H1 (cell line): ENCODE results near the gene SERPINA12. TPM values are rescaled to one million over a fixed set of nuclear protein-coding genes. Genes with fewer than 3 reads are reported as not detected.
A peak's percentile ranks its signal among the peaks of the same experiment; 100 is the strongest.

Experiments used
- CTCF ChIA-PET: fragments of 300-600 bp; sonication (Branson Sonifier 250); formaldehyde crosslinking; loops from one replicate; lab custom pipeline; 2021; ENCODE audit not compliant: partially characterized antibody; lab: Charles Lee
- POLR2A ChIA-PET: fragments of 300-600 bp; sonication (Branson Sonifier 250); formaldehyde crosslinking; loops from one replicate; lab custom pipeline; 2021; ENCODE audit warnings: inconsistent platforms; ENCODE audit not compliant: partially characterized antibody; lab: Charles Lee
- DNase-seq, 2 experiments: peaks; one replicate each; pipeline versions ENCODE4 v3.0.0 to v3.0.0-alpha.2; 2010 to 2022; ENCODE audit warnings: low spot score in 2 of 2, low read depth in 1 of 2, mixed read lengths in 1 of 2
- FAIRE-seq: peaks from 2 replicates; lab custom pipeline; 2011; peaks lifted over from hg19 to GRCh38; lab: Jason Lieb, UNC
- H2AFZ ChIP-seq: 2 replicates; pipeline ENCODE4 v1.8.1; 2012; ENCODE audit warnings: low read length, inconsistent platforms
- H2AK5ac ChIP-seq: 2 replicates; pipeline ENCODE4 v1.6.1; 2013; ENCODE audit warnings: low read depth, low read length
- H2BK120ac ChIP-seq: replicated peaks from 2 replicates; pipeline ENCODE3; 2013; ENCODE audit warnings: low read depth, low read length, inconsistent platforms
- H2BK12ac ChIP-seq: 2 replicates; pipeline ENCODE4 v1.6.1; 2013; ENCODE audit warnings: low read depth, low read length
- H2BK15ac ChIP-seq: 2 replicates; pipeline ENCODE4 v1.6.1; 2013; ENCODE audit warnings: low read length
- H2BK20ac ChIP-seq: 2 replicates; pipeline ENCODE4 v1.6.1; 2013; ENCODE audit warnings: low read length
- H2BK5ac ChIP-seq: 2 replicates; pipeline ENCODE4 v1.6.1; 2013; ENCODE audit warnings: low read depth, low read length
- H3K14ac ChIP-seq: 2 replicates; pipeline ENCODE4 v1.6.1; 2013; ENCODE audit warnings: inconsistent platforms; ENCODE audit not compliant: insufficient read length
- H3K18ac ChIP-seq: 2 replicates; pipeline ENCODE4 v1.6.1; 2013; ENCODE audit warnings: low read length; ENCODE audit errors: extremely low read depth
- H3K23ac ChIP-seq: 2 replicates; pipeline ENCODE4 v1.6.1; 2013; ENCODE audit warnings: inconsistent platforms; ENCODE audit not compliant: insufficient read length
- H3K23me2 ChIP-seq: 2 replicates; pipeline ENCODE4 v1.6.1; 2013; ENCODE audit warnings: low read depth, low read length
- H3K27ac ChIP-seq: 2 replicates; pipeline ENCODE4 v1.6.1; 2011; ENCODE audit warnings: low read depth, low read length, inconsistent platforms
- H3K27me3 ChIP-seq, 4 experiments: replicated peaks in 1 of 4; 1 replicate in 1 of 4; 2 replicates in 3 of 4; pipeline versions ENCODE4 v1.6.1 to v1.8.1; 2011 to 2013; ENCODE audit warnings: low read length in 3 of 4, mild to moderate bottlenecking in 3 of 4, inconsistent platforms in 2 of 4, mixed read lengths in 2 of 4, moderate library complexity in 1 of 4; ENCODE audit not compliant: control insufficient read depth in 3 of 4, insufficient read depth in 3 of 4; ENCODE audit errors: extremely low read depth in 1 of 4
- H3K36me3 ChIP-seq, 4 experiments: 2 replicates each; pipeline versions ENCODE4 v1.6.1 to v1.8.1; 2011 to 2013; ENCODE audit warnings: mild to moderate bottlenecking in 4 of 4, low read length in 3 of 4, moderate library complexity in 2 of 4, control low read depth in 1 of 4, inconsistent platforms in 1 of 4; ENCODE audit not compliant: insufficient read depth in 4 of 4, control insufficient read depth in 2 of 4
- H3K4ac ChIP-seq: replicated peaks from 2 replicates; pipeline ENCODE3; 2013; ENCODE audit warnings: low read length, low read depth, mixed read lengths, inconsistent platforms; ENCODE audit not compliant: insufficient read length
- H3K4me1 ChIP-seq, 4 experiments: replicated peaks in 1 of 4; 1 replicate in 1 of 4; 2 replicates in 3 of 4; pipeline versions ENCODE4 v1.6.1 to v1.8.1; 2011 to 2013; ENCODE audit warnings: low read length in 3 of 4, inconsistent platforms in 2 of 4, mixed read lengths in 1 of 4; ENCODE audit not compliant: insufficient read depth in 4 of 4, control insufficient read depth in 3 of 4
- H3K4me2 ChIP-seq, 2 experiments: 2 replicates each; pipeline versions ENCODE4 v1.6.1 to v1.8.1; 2011 to 2013; ENCODE audit warnings: low read depth in 2 of 2, low read length in 2 of 2, control low read depth in 1 of 2, inconsistent platforms in 1 of 2, mild to moderate bottlenecking in 1 of 2; ENCODE audit not compliant: insufficient read depth in 1 of 2
- H3K4me3 ChIP-seq, 4 experiments: fragments of 200-600, 300-600 bp in 1 of 4; sonication (generic), shearing (Covaris generic), sonication (Bioruptor Twin) in 1 of 4; 2 replicates each; pipeline versions ENCODE4 v1.5.1 to v1.8.1; 2011 to 2016; ENCODE audit warnings: low read length in 4 of 4, low read depth in 3 of 4, control low read depth in 2 of 4, inconsistent platforms in 2 of 4, mild to moderate bottlenecking in 2 of 4, mixed read lengths in 1 of 4, moderate library complexity in 1 of 4; ENCODE audit not compliant: insufficient read depth in 2 of 4; ENCODE audit errors: extremely low read depth in 1 of 4
- H3K56ac ChIP-seq: replicated peaks from 2 replicates; pipeline ENCODE3; 2013; ENCODE audit warnings: low read depth, mild to moderate bottlenecking, mixed read lengths, low read length, inconsistent platforms; ENCODE audit not compliant: insufficient read length
- H3K79me1 ChIP-seq: 2 replicates; pipeline ENCODE4 v1.6.1; 2013; ENCODE audit warnings: low read depth, low read length, control low read depth
- H3K79me2 ChIP-seq, 2 experiments: 2 replicates each; pipeline versions ENCODE4 v1.6.1 to v1.8.1; 2012 to 2013; ENCODE audit warnings: low read length in 2 of 2, mild to moderate bottlenecking in 2 of 2, inconsistent platforms in 1 of 2; ENCODE audit not compliant: insufficient read depth in 2 of 2, control insufficient read depth in 1 of 2
- H3K9ac ChIP-seq, 4 experiments: replicated peaks in 1 of 4; 1 replicate in 1 of 4; 2 replicates in 3 of 4; pipeline versions ENCODE4 v1.6.1 to v1.8.1; 2011 to 2013; ENCODE audit warnings: low read depth in 3 of 4, low read length in 3 of 4, control low read depth in 2 of 4, mild to moderate bottlenecking in 2 of 4, moderate library complexity in 2 of 4, inconsistent platforms in 1 of 4; ENCODE audit errors: extremely low read depth in 1 of 4
- H3K9me3 ChIP-seq, 2 experiments: 2 replicates each; pipeline versions ENCODE4 v1.6.1 to v1.8.1; 2012 to 2013; ENCODE audit warnings: mild to moderate bottlenecking in 2 of 2, moderate library complexity in 2 of 2, control low read depth in 1 of 2, inconsistent platforms in 1 of 2, low read depth in 1 of 2, low read length in 1 of 2, mixed read lengths in 1 of 2; ENCODE audit not compliant: insufficient read depth in 2 of 2
- H4K20me1 ChIP-seq, 2 experiments: replicated peaks in 1 of 2; 2 replicates each; pipeline versions ENCODE3 to v1.8.1; 2011 to 2013; ENCODE audit warnings: inconsistent platforms in 2 of 2, low read length in 2 of 2, mild to moderate bottlenecking in 1 of 2; ENCODE audit not compliant: insufficient read depth in 2 of 2, control insufficient read depth in 1 of 2
- H4K5ac ChIP-seq: 2 replicates; pipeline ENCODE4 v1.6.1; 2013; ENCODE audit warnings: low read length, low read depth, mixed read lengths, inconsistent platforms; ENCODE audit not compliant: insufficient read length
- H4K8ac ChIP-seq: 2 replicates; pipeline ENCODE4 v1.8.0; 2013; ENCODE audit warnings: mild to moderate bottlenecking, moderate library complexity, low read length, inconsistent platforms; ENCODE audit not compliant: insufficient read depth; ENCODE audit errors: extremely low read depth
- H4K91ac ChIP-seq: replicated peaks from 2 replicates; pipeline ENCODE3; 2013; ENCODE audit warnings: low read length, mixed read lengths, inconsistent platforms; ENCODE audit not compliant: insufficient read length
- BRCA1 ChIP-seq: IDR thresholded peaks from 2 replicates; pipeline ENCODE4 v1.6.1; 2012; ENCODE audit warnings: low read depth, low read length, improper control_type of control experiment
- CBX8 ChIP-seq: fragments of 300-800, 300-1000 bp; sonication (generic); IDR thresholded peaks from 2 replicates; pipeline ENCODE4 v1.7.1; 2016; ENCODE audit warnings: low read depth, low read length, borderline replicate concordance
- CTBP2 ChIP-seq: IDR thresholded peaks from 2 replicates; pipeline ENCODE4 v1.7.0; 2011; ENCODE audit warnings: borderline replicate concordance, mild to moderate bottlenecking, moderate library complexity, mixed read lengths, low read length; ENCODE audit not compliant: insufficient read depth, insufficient read length
- EP300 ChIP-seq, 2 experiments: IDR thresholded peaks; 1 replicate in 1 of 2; 2 replicates in 1 of 2; pipeline ENCODE4 v1.6.1; 2011 to 2012; ENCODE audit warnings: low read depth in 2 of 2, low read length in 2 of 2, mild to moderate bottlenecking in 2 of 2, borderline replicate concordance in 1 of 2, inconsistent platforms in 1 of 2, moderate library complexity in 1 of 2
- FOSL1 ChIP-seq: IDR thresholded peaks from 2 replicates; pipeline ENCODE4 v1.6.1; 2011; ENCODE audit warnings: mild to moderate bottlenecking, low read depth, low read length, moderate library complexity; ENCODE audit not compliant: insufficient read depth
- HDAC6 ChIP-seq: IDR thresholded peaks from one replicate; pipeline ENCODE4 v1.7.1; 2012; ENCODE audit warnings: low read depth, mild to moderate bottlenecking, inconsistent platforms, low read length, moderate library complexity
- KDM1A ChIP-seq: fragments of 200-600, 300-600 bp; sonication (generic); IDR thresholded peaks from 2 replicates; pipeline ENCODE4 v1.7.1; 2016; ENCODE audit warnings: mild to moderate bottlenecking, low read length, borderline replicate concordance
- KDM5A ChIP-seq: fragments of 200-600 bp; IDR thresholded peaks from 2 replicates; pipeline ENCODE4 v1.7.1; 2012; ENCODE audit warnings: mild to moderate bottlenecking, low read length, inconsistent platforms, mixed read lengths
- NRF1 ChIP-seq: IDR thresholded peaks from 2 replicates; pipeline ENCODE4 v1.6.1; 2011; ENCODE audit warnings: mild to moderate bottlenecking, low read depth, low read length, improper control_type of control experiment
- POLR2AphosphoS5 ChIP-seq: IDR thresholded peaks from 2 replicates; pipeline ENCODE4 v1.6.1; 2011; ENCODE audit warnings: low read depth, low read length
- SIX5 ChIP-seq: IDR thresholded peaks from 2 replicates; pipeline ENCODE4 v1.6.1; 2011; ENCODE audit warnings: mild to moderate bottlenecking, low read depth, low read length
- SP2 ChIP-seq: IDR thresholded peaks from 2 replicates; pipeline ENCODE4 v1.6.1; 2012; ENCODE audit warnings: mild to moderate bottlenecking, low read length, inconsistent platforms
- SUZ12 ChIP-seq: fragments of 200-600 bp; sonication (generic); IDR thresholded peaks from 2 replicates; pipeline ENCODE4 v1.6.1; 2012; ENCODE audit warnings: mild to moderate bottlenecking, inconsistent platforms, low read length, moderate library complexity, mixed read lengths
- WGBS, 2 experiments: shearing (Covaris generic) in 1 of 2; methylation state at CpG; one replicate each; pipeline versions ENCODE4 v1.1.6 to v1.1.7; 2013 to 2015; ENCODE audit warnings: low lambda C conversion rate in 2 of 2, mixed read lengths in 2 of 2, inconsistent platforms in 1 of 2, low coverage in 1 of 2, missing lambda C conversion rate in 1 of 2; ENCODE audit not compliant: insufficient replicate concordance in 2 of 2, insufficient coverage in 1 of 2, insufficient read length in 1 of 2; ENCODE audit errors: extremely low coverage in 1 of 2, missing lambda C conversion rate in 1 of 2; 5-methylcytosine and 5-hydroxymethylcytosine counted together
- polyA plus RNA-seq, 7 experiments: library from polyadenylated mRNA; depleted of rRNA in 3 of 7; stranded (reverse) in 5 of 7; unstranded in 2 of 7; fragments of >200 nt in 5 of 7; fragments of 200-250 nt in 2 of 7; gene quantifications; 1 replicate in 5 of 7; 2 replicates in 1 of 7; 4 replicates in 1 of 7; pipeline versions ENCODE4 v1.2.1 to v1.2.3, GENCODE V29; 2011 to 2013; ENCODE audit warnings: missing spikeins in 2 of 7, mixed read lengths in 2 of 7
- total RNA-seq: library from RNA; stranded (reverse); fragmentation: NEBNext Ultra II Directional; extraction: Animal tissue kit (Norgen Biotek cat#: 25700); gene quantifications from 2 replicates; pipeline ENCODE4 v1.2.1, GENCODE V29; 2021

The SERPINA12 gene
- total and polyA plus RNA-seq, 2 of the 8 experiments (the other 6 are each of a cell fraction or from before 2014, with no cell fraction given): not detected

- 93% methylated on average over 16 of the region's 16 CpGs; no CpG with 5 or more reads in 1 of the 2 experiments for WGBS, 2 experiments
- H2BK120ac ChIP-seq: no peak overlapping the region
- peak overlapping the region; percentile 48; the same call in 1 of the 2 replicates for H2BK20ac ChIP-seq
- H3K79me2 ChIP-seq: no peaks in the 10 kb centered on the region
- H2BK5ac ChIP-seq: no peak overlapping the region
- H3K18ac ChIP-seq: no peak overlapping the region
- 0 out of 2 replicates have a peak overlapping the region, but pooled peaks have one; percentile 0 for H2BK12ac ChIP-seq
- no peak overlapping the region for H3K23ac ChIP-seq
- DNase-seq (no peak), FAIRE-seq (no peak)
- no peaks in the 10 kb centered on the region for H4K20me1 ChIP-seq
- H3K9me3 ChIP-seq: peaks cover 9 to 11% of the 10 kb centered on the region in 2 experiments
- no peak overlapping the region for H3K4me3 ChIP-seq
- no peak overlapping the region for H3K9ac ChIP-seq
- no peak overlapping the region for H4K8ac ChIP-seq
- no peaks in the 10 kb centered on the region for H3K79me1 ChIP-seq
- ChIA-PET POLR2A (interaction anchor here (1.2 kb wide), 1 partner anchor 13 kb away, joined by 3 read pairs; no protein-coding TSS in a partner anchor), CTCF (interaction anchor here (4.0 to 4.6 kb wide), 2 partner anchors 13 to 40 kb away, joined by 18 to 51 read pairs; no protein-coding TSS in a partner anchor)
- H3K23me2 ChIP-seq: no peaks in the 10 kb centered on the region
- no peak overlapping the region for H2AFZ ChIP-seq
- H4K91ac ChIP-seq: no peak overlapping the region
- no peak overlapping the region for H4K5ac ChIP-seq
- peaks cover 0 to 5% (median 1%) of the 10 kb centered on the region in 4 experiments; a peak in 3 of 7 replicates for H3K4me1 ChIP-seq
- H3K14ac ChIP-seq: no peak overlapping the region
- no peak overlapping the region for H3K27ac ChIP-seq
- H3K36me3 ChIP-seq: no peaks in the 10 kb centered on the region; a peak in 1 of 8 replicates
- H2BK15ac ChIP-seq: no peak overlapping the region
- no peak overlapping the region for H2AK5ac ChIP-seq
- no peaks in the 10 kb centered on the region; a peak in 1 of 7 replicates for H3K27me3 ChIP-seq
- no peak overlapping the region for H3K56ac ChIP-seq
- no peak overlapping the region for H3K4ac ChIP-seq
- no peak overlapping the region for H3K4me2 ChIP-seq
- no peak for TF ChIP-seq FOSL1
- no peak for TF ChIP-seq SP2
- no peak for TF ChIP-seq KDM1A
- TF ChIP-seq POLR2AphosphoS5: no peak
- no peak for TF ChIP-seq EP300 (IDR thresholded peaks at IDR 0.05; ENCODE audit: borderline replicate concordance in 1 of 2, low read depth in 2 of 2, low read length in 2 of 2)
- TF ChIP-seq BRCA1: no peak
- no peak for TF ChIP-seq CBX8
- no peak for TF ChIP-seq CTBP2
- no peak for TF ChIP-seq KDM5A
- TF ChIP-seq SIX5: no peak
- no peak for TF ChIP-seq NRF1
- TF ChIP-seq SUZ12: no peak
- no peak for TF ChIP-seq HDAC6
Observed at GRCh38 chr14:94473666-94474410, 35.4 kb downstream of the SERPINA12 start.
